PFSK-1 (cell line): Measurements from ENCODE around the gene ARPC1B.

ENCODE experiments used
- FOXP2 ChIP-seq: optimal IDR thresholded peaks from 2 replicates; pipeline ENCODE3; 2011; ENCODE audit warnings: borderline replicate concordance, control low read depth, inconsistent platforms; ENCODE audit not compliant: insufficient read depth; ENCODE audit errors: extremely low read length, extremely low read depth
- POLR2AphosphoS5 ChIP-seq: IDR thresholded peaks from 2 replicates; pipeline ENCODE4 v1.6.1; 2012; ENCODE audit warnings: low read depth, mild to moderate bottlenecking, control low read depth, low read length, moderate library complexity
- SIN3A ChIP-seq: IDR thresholded peaks from 2 replicates; pipeline ENCODE4 v1.6.1; 2012; ENCODE audit warnings: mild to moderate bottlenecking, low read length, moderate library complexity, borderline replicate concordance; ENCODE audit not compliant: insufficient read depth
- TAF1 ChIP-seq: IDR thresholded peaks from 2 replicates; pipeline ENCODE4 v1.6.1; 2012; ENCODE audit warnings: low read length, control low read depth, borderline replicate concordance; ENCODE audit not compliant: insufficient read depth
- TF ChIP-seq, protein P1 (sequence below), 2 experiments: IDR thresholded peaks; 2 replicates each; pipeline versions ENCODE4 v1.6.1 to v1.8.0; 2011 to 2012; ENCODE audit warnings: low read depth in 2 of 2, low read length in 2 of 2, control low read depth in 1 of 2, inconsistent platforms in 1 of 2, mild to moderate bottlenecking in 1 of 2, moderate library complexity in 1 of 2; ENCODE audit not compliant: insufficient read depth in 1 of 2

ARPC1B gene

DNA sequence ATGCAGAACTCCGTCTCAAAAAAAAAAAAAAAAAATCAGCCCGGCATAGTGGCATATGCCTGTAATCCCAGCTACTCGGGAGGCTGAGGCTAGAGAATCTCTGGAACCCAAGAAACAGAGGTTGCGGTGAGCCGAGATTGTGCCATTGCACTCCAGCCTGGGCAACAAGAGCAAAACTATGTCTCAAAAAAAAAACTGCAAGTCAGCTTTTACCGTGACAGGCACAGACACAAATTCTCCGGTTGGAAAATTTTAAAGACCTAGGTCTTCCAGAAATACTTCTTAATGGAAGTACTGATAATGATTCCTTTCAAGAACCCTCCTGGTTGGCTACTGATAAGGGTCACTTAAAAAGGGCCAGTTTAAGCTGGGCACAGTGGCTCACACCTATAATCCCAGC lies 19.4 kb upstream of the ARPC1B start:
- TF ChIP-seq TAF1 (no peak), SIN3A (no peak), FOXP2 (no peak), POLR2AphosphoS5 (no peak)
- TF ChIP-seq, protein P1, sequence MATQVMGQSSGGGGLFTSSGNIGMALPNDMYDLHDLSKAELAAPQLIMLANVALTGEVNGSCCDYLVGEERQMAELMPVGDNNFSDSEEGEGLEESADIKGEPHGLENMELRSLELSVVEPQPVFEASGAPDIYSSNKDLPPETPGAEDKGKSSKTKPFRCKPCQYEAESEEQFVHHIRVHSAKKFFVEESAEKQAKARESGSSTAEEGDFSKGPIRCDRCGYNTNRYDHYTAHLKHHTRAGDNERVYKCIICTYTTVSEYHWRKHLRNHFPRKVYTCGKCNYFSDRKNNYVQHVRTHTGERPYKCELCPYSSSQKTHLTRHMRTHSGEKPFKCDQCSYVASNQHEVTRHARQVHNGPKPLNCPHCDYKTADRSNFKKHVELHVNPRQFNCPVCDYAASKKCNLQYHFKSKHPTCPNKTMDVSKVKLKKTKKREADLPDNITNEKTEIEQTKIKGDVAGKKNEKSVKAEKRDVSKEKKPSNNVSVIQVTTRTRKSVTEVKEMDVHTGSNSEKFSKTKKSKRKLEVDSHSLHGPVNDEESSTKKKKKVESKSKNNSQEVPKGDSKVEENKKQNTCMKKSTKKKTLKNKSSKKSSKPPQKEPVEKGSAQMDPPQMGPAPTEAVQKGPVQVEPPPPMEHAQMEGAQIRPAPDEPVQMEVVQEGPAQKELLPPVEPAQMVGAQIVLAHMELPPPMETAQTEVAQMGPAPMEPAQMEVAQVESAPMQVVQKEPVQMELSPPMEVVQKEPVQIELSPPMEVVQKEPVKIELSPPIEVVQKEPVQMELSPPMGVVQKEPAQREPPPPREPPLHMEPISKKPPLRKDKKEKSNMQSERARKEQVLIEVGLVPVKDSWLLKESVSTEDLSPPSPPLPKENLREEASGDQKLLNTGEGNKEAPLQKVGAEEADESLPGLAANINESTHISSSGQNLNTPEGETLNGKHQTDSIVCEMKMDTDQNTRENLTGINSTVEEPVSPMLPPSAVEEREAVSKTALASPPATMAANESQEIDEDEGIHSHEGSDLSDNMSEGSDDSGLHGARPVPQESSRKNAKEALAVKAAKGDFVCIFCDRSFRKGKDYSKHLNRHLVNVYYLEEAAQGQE (IDR thresholded peaks at IDR 0.05; ENCODE audit: insufficient read depth in 1 of 2, low read depth in 2 of 2, low read length in 2 of 2) = no peak

DNA sequence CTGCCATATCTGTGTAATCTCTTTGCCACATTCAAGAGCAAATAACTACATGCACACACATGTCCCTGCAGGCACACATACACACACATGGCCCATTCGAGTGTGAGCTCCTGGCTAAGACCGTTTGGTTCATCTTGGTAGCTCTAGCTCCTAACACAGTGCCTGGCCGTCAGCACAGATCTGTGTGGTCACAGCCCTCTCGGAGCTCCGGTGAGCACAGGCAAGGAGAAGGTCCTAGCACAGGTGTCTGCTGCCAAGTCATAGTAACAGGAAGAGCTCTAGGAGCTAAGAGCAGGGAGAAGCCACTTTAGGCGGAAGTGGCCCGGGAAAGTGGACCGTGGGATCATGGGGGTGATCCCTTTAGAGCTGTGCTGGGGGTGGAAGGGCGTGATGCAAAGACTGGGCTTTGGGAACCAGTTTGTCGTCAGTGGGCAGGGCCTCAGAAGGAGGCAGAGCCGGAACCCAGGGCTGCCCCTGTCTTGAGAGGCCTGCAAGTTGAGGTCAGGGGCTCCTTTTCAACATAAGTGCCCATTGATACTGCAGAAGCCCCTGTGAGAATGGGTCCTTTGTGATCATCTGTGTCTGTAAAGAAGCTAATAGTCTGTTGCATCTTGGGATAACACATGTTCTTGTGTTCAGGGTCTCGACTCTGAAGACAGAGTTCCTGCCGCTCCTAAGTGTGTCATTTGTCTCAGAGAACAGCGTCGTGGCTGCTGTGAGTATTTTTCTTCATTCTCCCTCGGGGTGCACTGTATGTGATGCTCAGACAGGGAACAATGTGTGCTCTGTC lies 16.6 kb upstream of the ARPC1B start:
- TF ChIP-seq, protein P1 (IDR thresholded peaks at IDR 0.05; ENCODE audit: insufficient read depth in 1 of 2, low read depth in 2 of 2, low read length in 2 of 2) = no peak
- TF ChIP-seq TAF1 (no peak), SIN3A (no peak)

DNA sequence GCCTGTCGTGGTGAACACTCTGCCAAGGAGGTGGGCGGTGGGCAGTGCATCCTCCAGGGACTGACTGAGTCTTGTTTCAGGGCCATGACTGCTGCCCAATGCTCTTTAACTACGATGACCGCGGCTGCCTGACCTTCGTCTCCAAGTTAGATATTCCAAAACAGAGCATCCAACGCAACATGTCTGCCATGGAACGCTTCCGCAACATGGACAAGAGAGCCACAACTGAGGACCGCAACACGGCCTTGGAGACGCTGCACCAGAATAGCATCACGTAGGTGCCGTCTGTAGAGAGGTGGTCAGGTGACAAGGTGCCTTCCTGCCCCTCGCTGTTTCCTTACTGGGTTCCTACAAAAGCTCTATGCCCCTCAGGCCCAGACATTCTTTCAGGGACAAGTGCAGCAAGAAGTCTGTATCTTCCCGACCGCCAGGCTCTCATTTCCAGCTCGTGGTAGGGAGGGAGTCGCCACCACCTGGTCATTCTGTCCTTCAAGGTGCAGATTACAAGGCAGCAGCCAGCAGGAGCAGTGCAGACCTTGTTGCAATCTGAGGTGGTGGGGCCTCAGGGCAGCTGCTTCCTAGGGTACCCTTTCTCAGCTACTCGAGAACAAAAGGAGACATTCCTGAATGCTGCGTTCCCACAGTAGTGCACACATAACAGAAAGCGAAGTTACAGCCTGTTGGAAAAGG lies 14.9 kb upstream of the ARPC1B start:
- TF ChIP-seq FOXP2 (no peak), TAF1 (no peak), POLR2AphosphoS5 (no peak), SIN3A (no peak)
- TF ChIP-seq, protein P1 (IDR thresholded peaks at IDR 0.05; ENCODE audit: insufficient read depth in 1 of 2, low read depth in 2 of 2, low read length in 2 of 2) = no peak

DNA sequence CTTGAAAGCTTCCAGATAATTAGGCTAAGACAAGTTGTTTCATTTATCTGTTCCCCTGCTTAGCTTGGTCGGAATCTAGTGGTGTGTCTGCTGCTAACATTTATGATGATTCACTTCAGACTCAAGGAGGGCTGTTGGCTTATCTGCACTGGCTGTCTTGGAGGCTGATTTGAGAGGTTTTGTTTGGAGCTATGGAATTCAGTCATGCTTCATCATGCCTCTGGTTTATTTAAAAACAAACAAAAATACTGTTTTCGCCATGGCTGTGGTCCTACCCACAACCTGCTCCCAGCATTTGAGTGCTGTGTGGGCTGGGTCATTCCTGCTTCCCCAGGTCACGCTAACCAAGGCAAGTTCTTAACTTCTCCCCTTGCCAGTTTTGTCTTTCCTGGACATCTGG lies 11.7 kb upstream of the ARPC1B start:
- TF ChIP-seq, protein P1 (IDR thresholded peaks at IDR 0.05; ENCODE audit: insufficient read depth in 1 of 2, low read depth in 2 of 2, low read length in 2 of 2) = no peak
- TF ChIP-seq SIN3A = no peak
- TF ChIP-seq FOXP2 = no peak
- no peak for TF ChIP-seq POLR2AphosphoS5
- no peak for TF ChIP-seq TAF1
